ENCODE data around the gene SMC4. TPM values are rescaled to one million over a fixed set of nuclear protein-coding genes. Genes with fewer than 3 reads are reported as not detected.

Gene SMC4
- total and polyA plus RNA-seq, 4 donors: 29.1 to 56.6 (median 44.2) TPM

GRCh38 chr3:160470181-160470580 is 70.7 kb downstream of the SMC4 start:
- 88% methylated on average over 5 of the region's 5 CpGs for WGBS (ENCODE audit: insufficient coverage)
- DNase-seq (ENCODE audit: low read depth in 4 of 6, low spot score in 6 of 6): no peak
- H3K27me3 ChIP-seq (ENCODE audit: control insufficient read depth, insufficient read depth, low read length): no peaks in the 10 kb centered on the region
- no peaks in the 10 kb centered on the region for H3K4me1 ChIP-seq (ENCODE audit: control insufficient read depth, insufficient read depth, low read length)
- H3K27ac ChIP-seq (ENCODE audit: low read depth, low read length): no peak overlapping the region
- no peaks in the 10 kb centered on the region for H3K36me3 ChIP-seq (ENCODE audit: control insufficient read depth, insufficient read depth, low read length)
- no peak overlapping the region for H3K4me3 ChIP-seq (ENCODE audit: low read depth, low read length)
- peaks cover 5% of the 10 kb centered on the region for H3K9me3 ChIP-seq (ENCODE audit: control insufficient read depth, insufficient read depth, low read length)

- DNase-seq (ENCODE audit: low read depth in 4 of 6, low spot score in 6 of 6): no peak
- WGBS (ENCODE audit: insufficient coverage): 60% methylated on average over 1 of the region's 2 CpGs
- H3K4me3 ChIP-seq (ENCODE audit: low read depth, low read length): no peak overlapping the region
- H3K9me3 ChIP-seq (ENCODE audit: control insufficient read depth, insufficient read depth, low read length): peaks cover 5% of the 10 kb centered on the region
- H3K4me1 ChIP-seq (ENCODE audit: control insufficient read depth, insufficient read depth, low read length): no peaks in the 10 kb centered on the region
- no peaks in the 10 kb centered on the region for H3K27me3 ChIP-seq (ENCODE audit: control insufficient read depth, insufficient read depth, low read length)
- no peaks in the 10 kb centered on the region for H3K36me3 ChIP-seq (ENCODE audit: control insufficient read depth, insufficient read depth, low read length)
- H3K27ac ChIP-seq (ENCODE audit: low read depth, low read length): no peak overlapping the region
Observed at GRCh38 chr3:160471892-160472291, 72.4 kb downstream of the SMC4 start.

DNA sequence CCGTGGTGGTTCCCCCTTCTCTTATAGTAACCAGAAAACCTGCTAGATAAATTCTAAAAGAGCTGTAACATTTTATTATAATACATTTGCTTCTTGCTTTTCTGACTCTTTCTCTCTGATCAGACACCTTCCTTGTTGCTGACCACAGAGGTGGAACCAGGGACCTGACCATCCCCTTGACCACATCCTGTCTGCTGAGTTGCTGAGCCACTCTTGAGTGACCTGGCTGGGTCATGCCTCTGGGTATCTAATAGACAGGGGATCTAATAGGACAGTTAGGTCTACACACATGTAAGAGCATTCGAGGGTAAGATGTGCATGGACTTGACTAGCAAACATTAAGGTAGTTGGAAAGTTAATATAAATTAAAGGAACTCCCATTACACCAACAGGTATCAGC is 72.9 kb downstream of the SMC4 start:
- Histone ChIP-seq H3K27me3 (ENCODE audit: control insufficient read depth, insufficient read depth, low read length) (no peaks in the 10 kb centered on the region), H3K27ac (ENCODE audit: low read depth, low read length) (no peak overlapping the region), H3K9me3 (ENCODE audit: control insufficient read depth, insufficient read depth, low read length) (peaks cover 5% of the 10 kb centered on the region), H3K4me3 (ENCODE audit: low read depth, low read length) (no peak overlapping the region), H3K36me3 (ENCODE audit: control insufficient read depth, insufficient read depth, low read length) (no peaks in the 10 kb centered on the region), H3K4me1 (ENCODE audit: control insufficient read depth, insufficient read depth, low read length) (no peaks in the 10 kb centered on the region)
- no CpG with 5 or more reads among the region's 2 CpGs for WGBS (ENCODE audit: insufficient coverage)
- DNase-seq (ENCODE audit: low read depth in 4 of 6, low spot score in 6 of 6): no peak

DNA sequence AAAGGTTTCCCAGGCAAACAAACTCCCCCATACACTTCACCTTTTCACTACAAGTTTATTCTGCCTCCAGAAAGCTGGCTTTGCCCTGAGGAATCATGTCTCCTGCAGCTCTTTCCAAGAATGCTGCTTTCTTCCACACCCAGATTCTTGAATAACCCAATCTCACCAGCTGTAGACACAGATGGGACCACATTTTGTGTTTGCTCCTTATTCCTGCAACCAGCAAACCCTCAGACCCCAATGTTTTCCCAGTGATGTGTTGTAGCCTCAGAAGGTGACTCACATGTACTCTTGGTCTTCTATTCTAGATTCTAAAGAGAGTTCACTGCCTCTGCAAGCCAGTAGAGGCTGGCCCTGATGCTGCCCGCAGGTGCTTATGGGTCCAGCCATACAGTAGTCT is 73.8 kb downstream of the SMC4 start:
- DNase-seq (ENCODE audit: low read depth in 4 of 6, low spot score in 6 of 6): no peak
- Histone ChIP-seq H3K4me1 (ENCODE audit: control insufficient read depth, insufficient read depth, low read length) (no peaks in the 10 kb centered on the region), H3K27ac (ENCODE audit: low read depth, low read length) (no peak overlapping the region), H3K4me3 (ENCODE audit: low read depth, low read length) (no peak overlapping the region), H3K9me3 (ENCODE audit: control insufficient read depth, insufficient read depth, low read length) (peaks cover 5% of the 10 kb centered on the region), H3K27me3 (ENCODE audit: control insufficient read depth, insufficient read depth, low read length) (no peaks in the 10 kb centered on the region), H3K36me3 (ENCODE audit: control insufficient read depth, insufficient read depth, low read length) (no peaks in the 10 kb centered on the region)
- WGBS (ENCODE audit: insufficient coverage): no CpG with 5 or more reads among the region's 1 CpG

DNA sequence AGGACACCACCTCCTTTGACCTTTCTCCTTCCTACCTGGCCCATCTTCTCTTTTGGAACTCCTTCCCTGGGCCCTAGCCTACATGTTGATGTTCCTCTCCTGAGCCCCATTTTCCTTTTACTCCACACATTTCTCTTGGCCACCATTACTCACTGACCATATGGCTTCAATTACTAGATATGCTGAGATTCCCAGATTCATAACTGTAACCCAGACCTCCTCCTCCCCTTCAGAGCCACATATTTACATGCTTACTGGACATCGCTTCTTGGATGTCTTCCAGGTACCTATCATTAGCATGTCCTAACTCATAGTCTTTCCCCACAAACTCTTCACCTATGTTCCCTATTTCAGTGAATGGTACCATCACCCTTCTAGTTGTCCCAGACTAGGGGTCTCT is 74.5 kb downstream of the SMC4 start:
- Histone ChIP-seq H3K27ac (ENCODE audit: low read depth, low read length) (no peak overlapping the region), H3K36me3 (ENCODE audit: control insufficient read depth, insufficient read depth, low read length) (no peaks in the 10 kb centered on the region), H3K9me3 (ENCODE audit: control insufficient read depth, insufficient read depth, low read length) (peaks cover 5% of the 10 kb centered on the region), H3K27me3 (ENCODE audit: control insufficient read depth, insufficient read depth, low read length) (no peaks in the 10 kb centered on the region), H3K4me3 (ENCODE audit: low read depth, low read length) (no peak overlapping the region), H3K4me1 (ENCODE audit: control insufficient read depth, insufficient read depth, low read length) (no peaks in the 10 kb centered on the region)
- WGBS (ENCODE audit: insufficient coverage): 92% methylated on average over 1 of the region's 1 CpG
- no peak for DNase-seq (ENCODE audit: low read depth in 4 of 6, low spot score in 6 of 6)

- peaks cover 5% of the 10 kb centered on the region for H3K9me3 ChIP-seq (ENCODE audit: control insufficient read depth, insufficient read depth, low read length)
- DNase-seq (ENCODE audit: low read depth in 4 of 6, low spot score in 6 of 6): peak in 1 of 6 donors; percentile 28
- H3K27me3 ChIP-seq (ENCODE audit: control insufficient read depth, insufficient read depth, low read length): no peaks in the 10 kb centered on the region
- H3K27ac ChIP-seq (ENCODE audit: low read depth, low read length): no peak overlapping the region
- H3K4me1 ChIP-seq (ENCODE audit: control insufficient read depth, insufficient read depth, low read length): no peaks in the 10 kb centered on the region
- no peak overlapping the region for H3K4me3 ChIP-seq (ENCODE audit: low read depth, low read length)
- H3K36me3 ChIP-seq (ENCODE audit: control insufficient read depth, insufficient read depth, low read length): no peaks in the 10 kb centered on the region
Observed at GRCh38 chr3:160474416-160474838, 75.0 kb downstream of the SMC4 start.

- WGBS (ENCODE audit: insufficient coverage): no CpG with 5 or more reads among the region's 2 CpGs
Observed at GRCh38 chr3:160475153-160475552, 75.7 kb downstream of the SMC4 start.

DNA sequence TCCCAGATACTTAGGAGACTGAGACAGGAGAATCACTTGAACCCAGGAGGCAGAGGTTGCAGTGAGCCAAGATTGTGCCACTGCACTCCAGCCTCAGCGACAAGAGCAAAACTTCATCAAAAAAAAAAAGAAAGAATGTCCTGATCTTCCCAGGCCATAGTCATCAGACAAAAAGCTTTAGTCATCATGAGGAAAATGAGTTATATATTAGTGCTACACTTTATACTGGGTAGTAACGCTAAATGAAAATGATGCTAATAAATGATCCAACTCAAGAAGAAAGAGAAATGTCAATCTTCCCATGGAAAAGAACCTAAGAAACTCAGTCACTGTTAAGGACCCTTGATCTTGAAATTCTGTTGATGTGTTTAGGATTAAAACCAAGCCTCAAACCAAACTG is 76.4 kb downstream of the SMC4 start:
- no peaks in the 10 kb centered on the region for H3K36me3 ChIP-seq (ENCODE audit: control insufficient read depth, insufficient read depth, low read length)
- H3K9me3 ChIP-seq (ENCODE audit: control insufficient read depth, insufficient read depth, low read length): peaks cover 3% of the 10 kb centered on the region
- no peaks in the 10 kb centered on the region for H3K4me1 ChIP-seq (ENCODE audit: control insufficient read depth, insufficient read depth, low read length)
- no peaks in the 10 kb centered on the region for H3K27me3 ChIP-seq (ENCODE audit: control insufficient read depth, insufficient read depth, low read length)
- no CpG with 5 or more reads among the region's 2 CpGs for WGBS (ENCODE audit: insufficient coverage)
- no peak overlapping the region for H3K4me3 ChIP-seq (ENCODE audit: low read depth, low read length)
- no peak overlapping the region for H3K27ac ChIP-seq (ENCODE audit: low read depth, low read length)
- no peak for DNase-seq (ENCODE audit: low read depth in 4 of 6, low spot score in 6 of 6)

More at GRCh38 chr3:160475153-160475552, 75.7 kb downstream of the SMC4 start:
- H3K4me1 ChIP-seq (ENCODE audit: control insufficient read depth, insufficient read depth, low read length): no peaks in the 10 kb centered on the region
- H3K27me3 ChIP-seq (ENCODE audit: control insufficient read depth, insufficient read depth, low read length): no peaks in the 10 kb centered on the region
- H3K9me3 ChIP-seq (ENCODE audit: control insufficient read depth, insufficient read depth, low read length): peaks cover 3% of the 10 kb centered on the region
- no peak for DNase-seq (ENCODE audit: low read depth in 4 of 6, low spot score in 6 of 6)
- no peak overlapping the region for H3K4me3 ChIP-seq (ENCODE audit: low read depth, low read length)
- H3K27ac ChIP-seq (ENCODE audit: low read depth, low read length): no peak overlapping the region
- H3K36me3 ChIP-seq (ENCODE audit: control insufficient read depth, insufficient read depth, low read length): no peaks in the 10 kb centered on the region

DNA sequence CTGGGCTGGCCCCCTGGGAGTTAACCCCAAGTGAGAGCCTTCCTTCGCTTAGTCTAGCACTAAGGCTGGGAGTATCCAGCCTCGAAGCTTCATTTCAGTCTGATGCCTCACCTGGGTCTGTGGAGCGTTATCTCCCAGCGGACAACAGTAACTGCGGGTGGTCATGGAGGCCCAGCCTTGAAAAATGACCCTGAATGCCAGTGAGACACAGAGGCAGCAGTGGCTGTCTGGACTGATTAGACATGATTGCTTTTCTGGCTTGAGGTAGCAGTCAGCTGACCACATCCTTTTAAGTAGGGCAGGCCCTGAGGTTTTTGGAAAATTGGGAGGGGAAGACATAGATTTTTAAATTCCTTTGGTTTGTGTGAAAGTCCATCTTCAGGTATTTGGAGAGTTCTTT is 78.3 kb downstream of the SMC4 start:
- whole genome bisulfite sequencing (ENCODE audit: insufficient coverage): 88% methylated on average over 5 of the region's 5 CpGs
- no peak for DNase-seq (ENCODE audit: low read depth in 4 of 6, low spot score in 6 of 6)
- Histone ChIP-seq H3K4me1 (ENCODE audit: control insufficient read depth, insufficient read depth, low read length) (no peaks in the 10 kb centered on the region), H3K9me3 (ENCODE audit: control insufficient read depth, insufficient read depth, low read length) (no peaks in the 10 kb centered on the region), H3K27me3 (ENCODE audit: control insufficient read depth, insufficient read depth, low read length) (no peaks in the 10 kb centered on the region), H3K4me3 (ENCODE audit: low read depth, low read length) (no peak overlapping the region), H3K36me3 (ENCODE audit: control insufficient read depth, insufficient read depth, low read length) (no peaks in the 10 kb centered on the region), H3K27ac (ENCODE audit: low read depth, low read length) (no peak overlapping the region)

GRCh38 chr3:160478338-160478737 is 78.9 kb downstream of the SMC4 start:
- Histone ChIP-seq H3K4me3 (ENCODE audit: low read depth, low read length) (no peak overlapping the region), H3K36me3 (ENCODE audit: control insufficient read depth, insufficient read depth, low read length) (no peaks in the 10 kb centered on the region), H3K27ac (ENCODE audit: low read depth, low read length) (no peak overlapping the region), H3K27me3 (ENCODE audit: control insufficient read depth, insufficient read depth, low read length) (no peaks in the 10 kb centered on the region), H3K4me1 (ENCODE audit: control insufficient read depth, insufficient read depth, low read length) (no peaks in the 10 kb centered on the region), H3K9me3 (ENCODE audit: control insufficient read depth, insufficient read depth, low read length) (no peaks in the 10 kb centered on the region)
- WGBS (ENCODE audit: insufficient coverage): 96% methylated on average over 4 of the region's 5 CpGs
- no peak for DNase-seq (ENCODE audit: low read depth in 4 of 6, low spot score in 6 of 6)
